ENCODE measurements around the gene GALNT8.

DNA sequence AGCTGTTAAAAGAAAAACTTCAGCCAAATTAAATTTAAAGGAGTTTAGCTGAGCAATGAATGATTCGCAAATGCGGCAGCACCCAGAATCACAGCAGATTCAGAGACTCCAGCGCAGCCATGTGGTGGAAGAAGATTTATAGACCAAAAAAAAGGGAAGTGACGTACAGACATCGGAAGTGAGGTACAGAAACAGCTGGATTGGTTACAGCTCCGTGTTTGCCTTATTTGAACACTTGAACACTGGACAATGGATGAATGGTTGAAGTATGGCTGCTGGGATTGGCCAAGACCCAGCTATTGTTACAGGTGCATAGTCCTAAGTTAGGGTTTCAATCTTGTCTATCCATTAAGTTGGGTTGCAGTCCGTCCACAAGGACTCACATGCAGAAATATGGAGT lies 42.6 kb downstream of the GALNT8 start:
- TF ChIP-seq POLR2AphosphoS5 (IDR thresholded peaks at IDR 0.05; ENCODE audit: low read depth, low read length) (no peak), SIN3A (IDR thresholded peaks at IDR 0.05; ENCODE audit: borderline replicate concordance, insufficient read depth, low read depth, low read length) (no peak), TCF7L2 (IDR thresholded peaks at IDR 0.05; ENCODE audit: low read depth, low read length) (no peak)
- TF ChIP-seq, protein P1, sequence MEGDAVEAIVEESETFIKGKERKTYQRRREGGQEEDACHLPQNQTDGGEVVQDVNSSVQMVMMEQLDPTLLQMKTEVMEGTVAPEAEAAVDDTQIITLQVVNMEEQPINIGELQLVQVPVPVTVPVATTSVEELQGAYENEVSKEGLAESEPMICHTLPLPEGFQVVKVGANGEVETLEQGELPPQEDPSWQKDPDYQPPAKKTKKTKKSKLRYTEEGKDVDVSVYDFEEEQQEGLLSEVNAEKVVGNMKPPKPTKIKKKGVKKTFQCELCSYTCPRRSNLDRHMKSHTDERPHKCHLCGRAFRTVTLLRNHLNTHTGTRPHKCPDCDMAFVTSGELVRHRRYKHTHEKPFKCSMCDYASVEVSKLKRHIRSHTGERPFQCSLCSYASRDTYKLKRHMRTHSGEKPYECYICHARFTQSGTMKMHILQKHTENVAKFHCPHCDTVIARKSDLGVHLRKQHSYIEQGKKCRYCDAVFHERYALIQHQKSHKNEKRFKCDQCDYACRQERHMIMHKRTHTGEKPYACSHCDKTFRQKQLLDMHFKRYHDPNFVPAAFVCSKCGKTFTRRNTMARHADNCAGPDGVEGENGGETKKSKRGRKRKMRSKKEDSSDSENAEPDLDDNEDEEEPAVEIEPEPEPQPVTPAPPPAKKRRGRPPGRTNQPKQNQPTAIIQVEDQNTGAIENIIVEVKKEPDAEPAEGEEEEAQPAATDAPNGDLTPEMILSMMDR (IDR thresholded peaks at IDR 0.05), result no peak
- TF ChIP-seq, protein P2, sequence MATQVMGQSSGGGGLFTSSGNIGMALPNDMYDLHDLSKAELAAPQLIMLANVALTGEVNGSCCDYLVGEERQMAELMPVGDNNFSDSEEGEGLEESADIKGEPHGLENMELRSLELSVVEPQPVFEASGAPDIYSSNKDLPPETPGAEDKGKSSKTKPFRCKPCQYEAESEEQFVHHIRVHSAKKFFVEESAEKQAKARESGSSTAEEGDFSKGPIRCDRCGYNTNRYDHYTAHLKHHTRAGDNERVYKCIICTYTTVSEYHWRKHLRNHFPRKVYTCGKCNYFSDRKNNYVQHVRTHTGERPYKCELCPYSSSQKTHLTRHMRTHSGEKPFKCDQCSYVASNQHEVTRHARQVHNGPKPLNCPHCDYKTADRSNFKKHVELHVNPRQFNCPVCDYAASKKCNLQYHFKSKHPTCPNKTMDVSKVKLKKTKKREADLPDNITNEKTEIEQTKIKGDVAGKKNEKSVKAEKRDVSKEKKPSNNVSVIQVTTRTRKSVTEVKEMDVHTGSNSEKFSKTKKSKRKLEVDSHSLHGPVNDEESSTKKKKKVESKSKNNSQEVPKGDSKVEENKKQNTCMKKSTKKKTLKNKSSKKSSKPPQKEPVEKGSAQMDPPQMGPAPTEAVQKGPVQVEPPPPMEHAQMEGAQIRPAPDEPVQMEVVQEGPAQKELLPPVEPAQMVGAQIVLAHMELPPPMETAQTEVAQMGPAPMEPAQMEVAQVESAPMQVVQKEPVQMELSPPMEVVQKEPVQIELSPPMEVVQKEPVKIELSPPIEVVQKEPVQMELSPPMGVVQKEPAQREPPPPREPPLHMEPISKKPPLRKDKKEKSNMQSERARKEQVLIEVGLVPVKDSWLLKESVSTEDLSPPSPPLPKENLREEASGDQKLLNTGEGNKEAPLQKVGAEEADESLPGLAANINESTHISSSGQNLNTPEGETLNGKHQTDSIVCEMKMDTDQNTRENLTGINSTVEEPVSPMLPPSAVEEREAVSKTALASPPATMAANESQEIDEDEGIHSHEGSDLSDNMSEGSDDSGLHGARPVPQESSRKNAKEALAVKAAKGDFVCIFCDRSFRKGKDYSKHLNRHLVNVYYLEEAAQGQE (IDR thresholded peaks at IDR 0.05; ENCODE audit: insufficient read depth in 1 of 2, low read depth in 2 of 2, low read length in 1 of 2), result no peak
